Breast epithelium (tissue), 3 donors: Measurements from ENCODE around the gene PDS5B.

Source experiments
- CTCF ChIP-seq, 3 donors: fragments of 450-650 bp; IDR thresholded peaks; one replicate each; pipeline ENCODE4 v1.5.1; 2016 to 2017; ENCODE audit warnings: antibody characterized with exemption in 3 of 3, mild to moderate bottlenecking in 3 of 3, moderate library complexity in 3 of 3
- POLR2AphosphoS5 ChIP-seq, 3 donors: sonication (generic); formaldehyde crosslinking; IDR thresholded peaks; one replicate each; pipeline ENCODE4 v1.6.1; 2017; ENCODE audit warnings: antibody characterized with exemption in 3 of 3

GRCh38 chr13:32661685-32662084 is 75.4 kb downstream of the PDS5B start:
- TF ChIP-seq CTCF (IDR thresholded peaks at IDR 0.05) = no peak
- TF ChIP-seq POLR2AphosphoS5 (IDR thresholded peaks at IDR 0.05) = no peak
